Liver (tissue), 9 donors: ENCODE measurements around the gene DSEL. TPM values are rescaled to one million over a fixed set of nuclear protein-coding genes. Genes with fewer than 3 reads are reported as not detected.

ENCODE experiments used
- DNase-seq: peaks from one replicate; pipeline ENCODE4 v3.0.0-alpha.2; 2017; ENCODE audit warnings: low spot score
- H3K27ac ChIP-seq, 2 donors: one replicate each; pipeline ENCODE4 v1.7.0; 2013; ENCODE audit warnings: inconsistent platforms in 2 of 2, low read length in 2 of 2, control low read depth in 1 of 2, low read depth in 1 of 2, mild to moderate bottlenecking in 1 of 2
- H3K27me3 ChIP-seq, 4 donors: one replicate each; pipeline versions ENCODE4 v1.6.1 to v1.7.0; 2013; ENCODE audit warnings: low read length in 3 of 4, inconsistent platforms in 1 of 4, mild to moderate bottlenecking in 1 of 4, moderate library complexity in 1 of 4; ENCODE audit not compliant: control insufficient read depth in 4 of 4, insufficient read depth in 4 of 4
- H3K36me3 ChIP-seq, 4 donors: one replicate each; pipeline versions ENCODE4 v1.6.1 to v1.7.0; 2013; ENCODE audit warnings: low read length in 3 of 4, mild to moderate bottlenecking in 3 of 4, low read depth in 1 of 4, moderate library complexity in 1 of 4; ENCODE audit not compliant: control insufficient read depth in 4 of 4, insufficient read depth in 3 of 4
- H3K4me1 ChIP-seq, 4 donors: one replicate each; pipeline versions ENCODE4 v1.6.1 to v1.7.0; 2013; ENCODE audit warnings: low read length in 3 of 4, mild to moderate bottlenecking in 3 of 4, moderate library complexity in 1 of 4; ENCODE audit not compliant: control insufficient read depth in 4 of 4, insufficient read depth in 4 of 4
- H3K4me3 ChIP-seq, 3 donors: one replicate each; pipeline versions ENCODE4 v1.6.1 to v1.7.0; 2013; ENCODE audit warnings: low read length in 3 of 3, control low read depth in 1 of 3, low read depth in 1 of 3, mild to moderate bottlenecking in 1 of 3
- H3K9ac ChIP-seq, 2 donors: one replicate each; pipeline ENCODE4 v1.7.0; 2013; ENCODE audit warnings: low read length in 2 of 2, mild to moderate bottlenecking in 2 of 2, moderate library complexity in 2 of 2, control low read depth in 1 of 2, low read depth in 1 of 2
- H3K9me3 ChIP-seq, 4 donors: one replicate each; pipeline versions ENCODE4 v1.6.1 to v1.7.0; 2013; ENCODE audit warnings: low read length in 3 of 4; ENCODE audit not compliant: control insufficient read depth in 4 of 4
- EGR1 ChIP-seq, 2 donors: IDR thresholded peaks; 2 replicates each; pipeline ENCODE4 v1.6.1; 2016 to 2018; ENCODE audit warnings: antibody characterized with exemption in 2 of 2, low read depth in 2 of 2
- FOXA1 ChIP-seq: IDR thresholded peaks from 2 replicates; pipeline ENCODE4 v1.6.1; 2016; ENCODE audit warnings: antibody characterized with exemption
- GABPA ChIP-seq, 2 donors: IDR thresholded peaks in 1 of 2; conservative IDR thresholded peaks in 1 of 2; 2 replicates each; pipeline ENCODE4 v1.6.1; 2016; ENCODE audit warnings: antibody characterized with exemption in 2 of 2, mild to moderate bottlenecking in 1 of 2, moderate library complexity in 1 of 2
- HNF4A ChIP-seq, 2 donors: conservative IDR thresholded peaks; 2 replicates each; pipeline ENCODE4 v1.6.1; 2016; ENCODE audit warnings: antibody characterized with exemption in 2 of 2, mild to moderate bottlenecking in 2 of 2
- HNF4G ChIP-seq: IDR thresholded peaks from 2 replicates; pipeline ENCODE4 v1.6.1; 2016; ENCODE audit warnings: antibody characterized with exemption
- JUND ChIP-seq, 2 donors: IDR thresholded peaks; 2 replicates each; pipeline ENCODE4 v1.6.1; 2016; ENCODE audit warnings: antibody characterized with exemption in 2 of 2
- RAD21 ChIP-seq, 2 donors: IDR thresholded peaks; 2 replicates each; pipeline ENCODE4 v1.6.1; 2016; ENCODE audit warnings: antibody characterized with exemption in 2 of 2, mild to moderate bottlenecking in 2 of 2
- TAF1 ChIP-seq: conservative IDR thresholded peaks from 2 replicates; pipeline ENCODE4 v1.6.1; 2016; ENCODE audit warnings: antibody characterized with exemption, mild to moderate bottlenecking
- YY1 ChIP-seq: IDR thresholded peaks from 2 replicates; pipeline ENCODE4 v1.6.1; 2016; ENCODE audit warnings: antibody characterized with exemption, mild to moderate bottlenecking
- WGBS: extraction: QIAGEN DNeasy Blood & Tissue Kit; methylation state at CpG from one replicate; pipeline ENCODE4 v1.1.7; 2013; 5-methylcytosine and 5-hydroxymethylcytosine counted together
- polyA plus RNA-seq, 2 donors: library from polyadenylated mRNA; stranded (reverse) in 1 of 2; unstranded in 1 of 2; fragments of 200-250 nt in 1 of 2; fragments of >200 nt in 1 of 2; fragmentation: Nextera tagmentation in 1 of 2; extraction: Ambion mirVana in 1 of 2; gene quantifications; one replicate each; pipeline versions ENCODE4 v1.2.1 to v1.2.3, GENCODE V29; 2013 to 2015
- total RNA-seq, 2 donors: library from RNA; depleted of rRNA; stranded (reverse); fragments of >200 nt; gene quantifications; one replicate each; pipeline ENCODE4 v1.2.3, GENCODE V29; 2014
- TF ChIP-seq, protein P1 (sequence below): IDR thresholded peaks from 2 replicates; pipeline ENCODE4 v1.6.1; 2016; ENCODE audit warnings: antibody characterized with exemption
- TF ChIP-seq, protein P2 (sequence below): fragments of 150-350 bp; IDR thresholded peaks from 2 replicates; pipeline ENCODE4 v1.5.1; 2017; ENCODE audit warnings: improper control_type of control experiment, low read depth, low read length; ENCODE audit not compliant: missing input control
- TF ChIP-seq, protein P3 (sequence below): IDR thresholded peaks from 2 replicates; pipeline ENCODE4 v1.6.1; 2016; ENCODE audit warnings: antibody characterized with exemption, mild to moderate bottlenecking
- donor health status: healthy.
- donor health status: healthy.
- donor health status: healthy.
- donor health status: healthy.
- donor health status: healthy.

DSEL gene
- total and polyA plus RNA-seq, 4 donors = 1.7 to 4.9 (median 3.4) TPM

DNA sequence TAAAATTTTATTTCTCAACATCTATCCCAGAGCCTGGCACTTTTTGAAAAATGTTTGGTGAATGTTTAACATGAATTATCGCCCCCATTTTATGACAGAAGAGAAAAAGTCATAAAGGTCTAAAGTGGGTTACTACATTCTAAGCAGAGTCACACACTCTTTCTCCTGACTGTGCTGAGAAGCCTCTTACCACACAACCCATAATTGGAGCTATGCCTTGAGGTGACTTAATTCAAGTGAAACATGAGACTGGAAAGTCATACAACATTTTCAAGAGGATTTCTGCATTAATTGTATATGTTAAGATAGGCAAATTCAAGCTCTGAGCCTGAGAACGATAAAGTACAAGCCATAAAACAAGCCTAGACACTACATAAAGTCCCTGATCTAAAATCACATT lies 3.1 kb upstream of the DSEL start (continued):
- no peak for TF ChIP-seq FOXA1
- no peak for TF ChIP-seq YY1
- TF ChIP-seq TAF1 = no peak
- TF ChIP-seq HNF4G = no peak
- TF ChIP-seq, protein P1, sequence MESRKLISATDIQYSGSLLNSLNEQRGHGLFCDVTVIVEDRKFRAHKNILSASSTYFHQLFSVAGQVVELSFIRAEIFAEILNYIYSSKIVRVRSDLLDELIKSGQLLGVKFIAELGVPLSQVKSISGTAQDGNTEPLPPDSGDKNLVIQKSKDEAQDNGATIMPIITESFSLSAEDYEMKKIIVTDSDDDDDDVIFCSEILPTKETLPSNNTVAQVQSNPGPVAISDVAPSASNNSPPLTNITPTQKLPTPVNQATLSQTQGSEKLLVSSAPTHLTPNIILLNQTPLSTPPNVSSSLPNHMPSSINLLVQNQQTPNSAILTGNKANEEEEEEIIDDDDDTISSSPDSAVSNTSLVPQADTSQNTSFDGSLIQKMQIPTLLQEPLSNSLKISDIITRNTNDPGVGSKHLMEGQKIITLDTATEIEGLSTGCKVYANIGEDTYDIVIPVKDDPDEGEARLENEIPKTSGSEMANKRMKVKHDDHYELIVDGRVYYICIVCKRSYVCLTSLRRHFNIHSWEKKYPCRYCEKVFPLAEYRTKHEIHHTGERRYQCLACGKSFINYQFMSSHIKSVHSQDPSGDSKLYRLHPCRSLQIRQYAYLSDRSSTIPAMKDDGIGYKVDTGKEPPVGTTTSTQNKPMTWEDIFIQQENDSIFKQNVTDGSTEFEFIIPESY = no peak

DNA sequence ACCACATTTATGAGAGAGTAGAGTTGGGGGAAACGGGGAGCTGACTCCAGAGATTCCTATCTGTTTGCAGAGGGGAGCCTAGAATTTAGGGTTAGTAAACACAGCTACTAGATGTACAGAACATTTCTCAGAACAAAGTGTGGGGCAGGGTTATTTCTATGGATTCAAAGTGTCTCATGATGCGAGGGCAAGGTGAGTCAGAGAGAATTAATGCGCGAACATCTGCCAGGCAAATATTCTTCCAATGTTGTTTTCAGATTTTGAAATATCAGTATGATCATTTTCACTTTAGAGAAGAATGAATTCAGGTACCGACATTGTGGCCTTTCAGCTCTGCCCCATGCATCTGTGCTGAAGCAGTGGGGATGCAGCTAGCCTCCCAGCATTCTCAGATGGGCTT lies 2.0 kb upstream of the DSEL start:
- H3K27ac ChIP-seq = no peak overlapping the region
- DNase-seq = no peak
- no peaks in the 10 kb centered on the region for H3K9me3 ChIP-seq
- H3K4me1 ChIP-seq = peaks cover 0 to 11% (median 8%) of the 10 kb centered on the region in 4 donors
- H3K36me3 ChIP-seq = no peaks in the 10 kb centered on the region
- TF ChIP-seq, protein P2, sequence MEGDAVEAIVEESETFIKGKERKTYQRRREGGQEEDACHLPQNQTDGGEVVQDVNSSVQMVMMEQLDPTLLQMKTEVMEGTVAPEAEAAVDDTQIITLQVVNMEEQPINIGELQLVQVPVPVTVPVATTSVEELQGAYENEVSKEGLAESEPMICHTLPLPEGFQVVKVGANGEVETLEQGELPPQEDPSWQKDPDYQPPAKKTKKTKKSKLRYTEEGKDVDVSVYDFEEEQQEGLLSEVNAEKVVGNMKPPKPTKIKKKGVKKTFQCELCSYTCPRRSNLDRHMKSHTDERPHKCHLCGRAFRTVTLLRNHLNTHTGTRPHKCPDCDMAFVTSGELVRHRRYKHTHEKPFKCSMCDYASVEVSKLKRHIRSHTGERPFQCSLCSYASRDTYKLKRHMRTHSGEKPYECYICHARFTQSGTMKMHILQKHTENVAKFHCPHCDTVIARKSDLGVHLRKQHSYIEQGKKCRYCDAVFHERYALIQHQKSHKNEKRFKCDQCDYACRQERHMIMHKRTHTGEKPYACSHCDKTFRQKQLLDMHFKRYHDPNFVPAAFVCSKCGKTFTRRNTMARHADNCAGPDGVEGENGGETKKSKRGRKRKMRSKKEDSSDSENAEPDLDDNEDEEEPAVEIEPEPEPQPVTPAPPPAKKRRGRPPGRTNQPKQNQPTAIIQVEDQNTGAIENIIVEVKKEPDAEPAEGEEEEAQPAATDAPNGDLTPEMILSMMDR = no peak
- TF ChIP-seq TAF1 = no peak
- no peak for TF ChIP-seq GABPA (IDR thresholded peaks at IDR 0.05 in 1 of 2, conservative IDR thresholded peaks at IDR 0.05 in 1 of 2)
- TF ChIP-seq, protein P3, sequence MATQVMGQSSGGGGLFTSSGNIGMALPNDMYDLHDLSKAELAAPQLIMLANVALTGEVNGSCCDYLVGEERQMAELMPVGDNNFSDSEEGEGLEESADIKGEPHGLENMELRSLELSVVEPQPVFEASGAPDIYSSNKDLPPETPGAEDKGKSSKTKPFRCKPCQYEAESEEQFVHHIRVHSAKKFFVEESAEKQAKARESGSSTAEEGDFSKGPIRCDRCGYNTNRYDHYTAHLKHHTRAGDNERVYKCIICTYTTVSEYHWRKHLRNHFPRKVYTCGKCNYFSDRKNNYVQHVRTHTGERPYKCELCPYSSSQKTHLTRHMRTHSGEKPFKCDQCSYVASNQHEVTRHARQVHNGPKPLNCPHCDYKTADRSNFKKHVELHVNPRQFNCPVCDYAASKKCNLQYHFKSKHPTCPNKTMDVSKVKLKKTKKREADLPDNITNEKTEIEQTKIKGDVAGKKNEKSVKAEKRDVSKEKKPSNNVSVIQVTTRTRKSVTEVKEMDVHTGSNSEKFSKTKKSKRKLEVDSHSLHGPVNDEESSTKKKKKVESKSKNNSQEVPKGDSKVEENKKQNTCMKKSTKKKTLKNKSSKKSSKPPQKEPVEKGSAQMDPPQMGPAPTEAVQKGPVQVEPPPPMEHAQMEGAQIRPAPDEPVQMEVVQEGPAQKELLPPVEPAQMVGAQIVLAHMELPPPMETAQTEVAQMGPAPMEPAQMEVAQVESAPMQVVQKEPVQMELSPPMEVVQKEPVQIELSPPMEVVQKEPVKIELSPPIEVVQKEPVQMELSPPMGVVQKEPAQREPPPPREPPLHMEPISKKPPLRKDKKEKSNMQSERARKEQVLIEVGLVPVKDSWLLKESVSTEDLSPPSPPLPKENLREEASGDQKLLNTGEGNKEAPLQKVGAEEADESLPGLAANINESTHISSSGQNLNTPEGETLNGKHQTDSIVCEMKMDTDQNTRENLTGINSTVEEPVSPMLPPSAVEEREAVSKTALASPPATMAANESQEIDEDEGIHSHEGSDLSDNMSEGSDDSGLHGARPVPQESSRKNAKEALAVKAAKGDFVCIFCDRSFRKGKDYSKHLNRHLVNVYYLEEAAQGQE = no peak
- TF ChIP-seq RAD21 (IDR thresholded peaks at IDR 0.05) = no peak
- TF ChIP-seq, protein P1 = no peak
- TF ChIP-seq HNF4A (conservative IDR thresholded peaks at IDR 0.05) = no peak
- TF ChIP-seq JUND (IDR thresholded peaks at IDR 0.05) = no peak
- TF ChIP-seq EGR1 (IDR thresholded peaks at IDR 0.05; ENCODE audit: low read depth in 2 of 2) = no peak
- no peak for TF ChIP-seq YY1
- H3K9ac ChIP-seq = no peak overlapping the region
- WGBS = 94% methylated on average over 5 of the region's 5 CpGs
- H3K4me3 ChIP-seq = no peak overlapping the region
- no peaks in the 10 kb centered on the region for H3K27me3 ChIP-seq
